GM19467 (cell line): ENCODE measurements around the gene SERTAD2.

Experiments used
- ATAC-seq: cut with Tn5 transposase; IDR thresholded peaks from one replicate; pipeline ENCODE4 v1.9.1; 2021; ENCODE audit warnings: mild to moderate bottlenecking, moderate library complexity; ENCODE audit not compliant: unreplicated experiment

The SERTAD2 gene

GRCh38 chr2:64653109-64654062, at the start of gene SERTAD2:
SERTAD2 (minus strand) TSS chr2:64653913; CDS start chr2:64636871, 17,042 bp downstream.
- peak; percentile 62 for ATAC-seq

GRCh38 chr2:64700133-64700809, 46.6 kb upstream of the SERTAD2 start:
- no peak for ATAC-seq

GRCh38 chr2:64699712-64700111, 46.0 kb upstream of the SERTAD2 start:
- ATAC-seq: no peak

- ATAC-seq: peak; percentile 74
These were observed 45.1 kb upstream of the SERTAD2 start for GRCh38 chr2:64698668-64699444.

GRCh38 chr2:64698177-64698643, 44.5 kb upstream of the SERTAD2 start:
- no peak for ATAC-seq

GRCh38 chr2:64697297-64698176, 43.8 kb upstream of the SERTAD2 start:
- no peak for ATAC-seq

- no peak for ATAC-seq
These were observed 42.9 kb upstream of the SERTAD2 start for GRCh38 chr2:64696636-64697035.

GRCh38 chr2:64695721-64696261, 42.1 kb upstream of the SERTAD2 start:
- ATAC-seq: no peak

- ATAC-seq: no peak
These were observed 38.7 kb upstream of the SERTAD2 start for GRCh38 chr2:64692401-64692800.

GRCh38 chr2:64688909-64689308, 35.2 kb upstream of the SERTAD2 start:
- ATAC-seq: no peak

GRCh38 chr2:64686283-64686956, 32.7 kb upstream of the SERTAD2 start:
- ATAC-seq: no peak

- ATAC-seq: no peak
These were observed 31.7 kb upstream of the SERTAD2 start for GRCh38 chr2:64685430-64685829.

GRCh38 chr2:64683771-64684510, 30.2 kb upstream of the SERTAD2 start:
- no peak for ATAC-seq

GRCh38 chr2:64681479-64681967, 27.8 kb upstream of the SERTAD2 start:
- ATAC-seq: no peak

- no peak for ATAC-seq
These were observed 26.1 kb upstream of the SERTAD2 start for GRCh38 chr2:64679673-64680425.

GRCh38 chr2:64678771-64679590, 25.3 kb upstream of the SERTAD2 start:
- ATAC-seq: no peak

- no peak for ATAC-seq
These were observed 23.8 kb upstream of the SERTAD2 start for GRCh38 chr2:64677530-64677929.
